Central memory CD8-positive, alpha-beta T cell (primary cell): ENCODE results near the gene APBA2.

Experiments
- ATAC-seq: fragments of 150-1000 bp; cut with Tn5 transposase; replicated peaks from 2 replicates; pipeline ENCODE4 v1.10.0; 2022; ENCODE audit warnings: mild to moderate bottlenecking, moderate FRiP score, moderate number of reproducible peaks; ENCODE audit not compliant: poor library complexity, severe bottlenecking; ENCODE audit errors: extremely low read depth
- DNase-seq, 2 donors: peaks; one replicate each; pipeline ENCODE4 v3.0.0; 2021; ENCODE audit warnings: low spot score in 2 of 2
- H3K27ac Mint-ChIP-seq: one replicate; pipeline ENCODE4 v1.8.0; 2022; ENCODE audit warnings: low read depth, mild to moderate bottlenecking, moderate library complexity, mixed read lengths
- H3K27me3 Mint-ChIP-seq: one replicate; pipeline ENCODE4 v1.8.0; 2022; ENCODE audit warnings: mixed read lengths
- H3K36me3 Mint-ChIP-seq: one replicate; pipeline ENCODE4 v1.8.0; 2022; ENCODE audit warnings: mild to moderate bottlenecking, moderate library complexity, mixed read lengths; ENCODE audit not compliant: insufficient read depth
- H3K4me1 Mint-ChIP-seq: one replicate; pipeline ENCODE4 v1.8.0; 2022; ENCODE audit warnings: mixed read lengths
- H3K4me3 Mint-ChIP-seq: one replicate; pipeline ENCODE4 v1.8.0; 2022; ENCODE audit warnings: mild to moderate bottlenecking, moderate library complexity, mixed read lengths
- H3K9me3 Mint-ChIP-seq: one replicate; pipeline ENCODE4 v1.8.0; 2022; ENCODE audit warnings: mixed read lengths

APBA2 gene

DNA sequence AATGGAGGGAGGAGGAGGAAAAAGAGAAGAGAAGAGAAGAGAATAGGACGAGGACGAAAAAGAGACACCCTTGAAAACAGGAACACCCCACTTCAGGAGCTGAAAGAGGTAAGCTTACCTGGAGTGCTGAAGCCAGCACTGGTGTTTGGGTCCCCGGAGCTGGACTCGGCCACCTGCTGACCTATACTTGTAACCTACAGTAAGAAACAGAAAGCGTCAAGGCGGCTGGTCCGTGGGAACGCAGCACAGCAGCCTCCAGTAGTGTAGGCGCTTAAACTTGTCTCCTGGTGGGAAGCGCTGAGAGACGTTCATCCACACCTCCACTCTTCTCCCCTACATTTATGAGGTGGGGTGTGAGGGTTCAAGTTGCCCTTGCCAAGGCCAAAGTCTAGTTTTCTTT lies 242.9 kb downstream of the APBA2 start:
- ATAC-seq (no peak), DNase-seq (no peak)
- Mint-ChIP-seq H3K9me3 (no peaks in the 10 kb centered on the region), H3K4me3 (no peak overlapping the region), H3K27me3 (peaks cover 19% of the 10 kb centered on the region), H3K4me1 (peaks cover 8% of the 10 kb centered on the region), H3K27ac (no peak overlapping the region), H3K36me3 (peaks cover 3% of the 10 kb centered on the region)

DNA sequence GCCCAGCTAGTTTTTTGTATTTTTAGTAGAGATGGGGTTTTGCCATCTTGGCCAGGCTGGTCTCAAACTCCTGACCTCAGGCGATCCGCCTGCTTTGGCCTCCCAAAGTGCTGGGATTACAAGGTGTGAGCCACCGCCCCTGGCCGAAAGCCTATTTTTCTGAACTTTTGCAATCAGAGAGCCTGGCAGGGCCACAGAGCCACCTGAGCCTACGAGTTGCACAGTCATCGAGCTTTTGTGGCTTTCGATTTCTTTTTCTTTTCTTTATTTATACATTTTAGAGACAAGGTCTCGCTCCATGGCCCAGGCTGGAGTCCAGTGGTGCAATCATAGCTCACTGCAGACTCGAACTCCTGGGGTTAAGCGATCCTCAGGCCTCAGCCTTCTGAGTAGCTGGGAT lies 243.4 kb downstream of the APBA2 start:
- H3K27ac Mint-ChIP-seq = no peak overlapping the region
- H3K36me3 Mint-ChIP-seq = peaks cover 3% of the 10 kb centered on the region
- DNase-seq (no peak), ATAC-seq (no peak)
- peaks cover 8% of the 10 kb centered on the region for H3K4me1 Mint-ChIP-seq
- H3K4me3 Mint-ChIP-seq = no peak overlapping the region
- peaks cover 25% of the 10 kb centered on the region for H3K27me3 Mint-ChIP-seq
- no peaks in the 10 kb centered on the region for H3K9me3 Mint-ChIP-seq

DNA sequence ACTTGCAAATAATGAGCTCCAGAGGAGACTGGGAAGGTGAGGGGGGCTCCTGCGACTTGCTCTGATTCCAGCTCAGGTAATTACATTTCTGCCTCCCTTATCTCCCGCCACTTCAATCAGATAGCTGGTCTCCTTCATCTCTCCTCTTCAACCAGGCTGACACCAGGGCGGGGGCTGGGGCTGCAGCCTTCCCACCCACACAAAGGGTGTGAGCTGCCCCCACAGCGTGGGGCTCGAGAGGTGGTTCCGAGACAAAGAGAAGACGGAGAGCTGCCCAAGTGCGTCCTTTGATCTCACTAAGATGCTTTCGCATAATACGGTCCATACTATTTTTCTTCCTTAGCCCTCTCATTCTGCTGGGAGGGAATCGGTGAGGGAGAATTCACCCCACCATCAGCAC lies 244.2 kb downstream of the APBA2 start:
- Mint-ChIP-seq H3K36me3 (peaks cover 6% of the 10 kb centered on the region), H3K27me3 (peaks cover 20% of the 10 kb centered on the region), H3K4me1 (peaks cover 8% of the 10 kb centered on the region), H3K4me3 (no peak overlapping the region), H3K9me3 (no peaks in the 10 kb centered on the region), H3K27ac (no peak overlapping the region)
- no peak for ATAC-seq
- DNase-seq = no peak

DNA sequence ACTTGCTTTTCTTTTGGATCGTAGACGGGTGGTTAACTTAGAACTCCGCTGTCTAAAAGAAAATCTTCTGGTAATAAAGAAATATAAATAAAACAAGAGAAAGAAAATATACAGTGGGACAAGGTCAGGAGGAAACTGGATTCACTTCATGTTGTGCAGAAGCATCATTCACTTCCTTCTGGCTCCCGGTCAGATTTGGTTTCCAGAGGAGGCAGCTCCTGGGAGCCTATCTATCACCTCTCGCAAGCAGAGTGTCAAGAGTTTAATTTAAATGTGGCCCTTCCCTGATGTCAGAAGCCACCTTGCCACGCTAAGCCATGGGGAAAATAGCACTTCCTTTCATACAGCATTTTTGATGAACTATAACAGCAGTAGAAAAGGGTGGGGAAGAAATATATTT lies 244.7 kb downstream of the APBA2 start:
- peaks cover 6% of the 10 kb centered on the region for H3K36me3 Mint-ChIP-seq
- peaks cover 8% of the 10 kb centered on the region for H3K4me1 Mint-ChIP-seq
- no peak overlapping the region for H3K4me3 Mint-ChIP-seq

DNA sequence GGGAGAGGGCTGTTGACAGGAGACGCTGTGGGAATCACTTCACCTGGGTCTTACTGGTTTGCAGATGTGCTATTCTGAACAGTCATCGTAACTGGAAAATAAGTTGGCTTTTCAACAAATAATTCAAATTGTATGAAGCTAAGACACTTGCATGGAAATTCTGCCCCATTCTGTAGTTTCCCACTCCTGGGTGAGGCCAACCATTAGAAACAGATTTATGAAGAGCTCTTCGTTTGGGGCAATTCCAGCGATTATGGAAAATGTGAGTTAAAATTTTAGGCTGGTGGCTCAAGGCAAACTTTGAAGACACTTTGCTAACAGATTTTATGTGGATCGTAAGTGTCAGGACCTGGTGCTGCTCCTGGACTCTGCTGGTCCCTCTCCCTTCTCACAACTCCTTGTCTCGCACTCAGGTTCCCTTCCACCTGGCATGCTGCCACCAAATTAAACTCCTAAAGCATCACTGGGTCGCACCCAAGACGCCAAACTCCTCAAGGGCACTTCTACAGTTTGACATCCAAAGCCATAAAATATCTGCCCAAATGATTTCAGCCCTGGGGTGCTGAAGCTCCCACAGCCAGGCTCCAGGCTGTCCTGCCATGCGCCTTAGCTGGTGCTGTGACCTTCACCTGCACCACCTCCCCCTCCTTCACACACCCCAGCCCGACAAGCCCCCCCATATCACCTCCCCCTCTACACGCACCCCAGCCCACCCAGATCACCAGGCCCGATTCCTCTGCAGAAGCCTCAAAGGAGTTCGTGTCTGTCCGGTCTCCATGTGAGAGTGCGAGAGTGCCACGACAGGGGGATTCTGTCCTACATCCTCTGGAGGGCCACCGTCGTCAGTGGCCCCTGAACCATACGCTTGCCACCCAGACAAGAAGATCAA lies 245.4 kb downstream of the APBA2 start:
- H3K27ac Mint-ChIP-seq = no peak overlapping the region
- peaks cover 18% of the 10 kb centered on the region for H3K27me3 Mint-ChIP-seq
- no peaks in the 10 kb centered on the region for H3K9me3 Mint-ChIP-seq
- ATAC-seq (no peak), DNase-seq (no peak)
- H3K4me3 Mint-ChIP-seq = no peak overlapping the region
- peaks cover 6% of the 10 kb centered on the region for H3K36me3 Mint-ChIP-seq
- peaks cover 8% of the 10 kb centered on the region for H3K4me1 Mint-ChIP-seq

More for the DNA sequence above, 244.7 kb downstream of the APBA2 start:
- no peak overlapping the region for H3K27ac Mint-ChIP-seq
- H3K9me3 Mint-ChIP-seq = no peaks in the 10 kb centered on the region
- H3K27me3 Mint-ChIP-seq = peaks cover 18% of the 10 kb centered on the region
- ATAC-seq (no peak), DNase-seq (no peak)

DNA sequence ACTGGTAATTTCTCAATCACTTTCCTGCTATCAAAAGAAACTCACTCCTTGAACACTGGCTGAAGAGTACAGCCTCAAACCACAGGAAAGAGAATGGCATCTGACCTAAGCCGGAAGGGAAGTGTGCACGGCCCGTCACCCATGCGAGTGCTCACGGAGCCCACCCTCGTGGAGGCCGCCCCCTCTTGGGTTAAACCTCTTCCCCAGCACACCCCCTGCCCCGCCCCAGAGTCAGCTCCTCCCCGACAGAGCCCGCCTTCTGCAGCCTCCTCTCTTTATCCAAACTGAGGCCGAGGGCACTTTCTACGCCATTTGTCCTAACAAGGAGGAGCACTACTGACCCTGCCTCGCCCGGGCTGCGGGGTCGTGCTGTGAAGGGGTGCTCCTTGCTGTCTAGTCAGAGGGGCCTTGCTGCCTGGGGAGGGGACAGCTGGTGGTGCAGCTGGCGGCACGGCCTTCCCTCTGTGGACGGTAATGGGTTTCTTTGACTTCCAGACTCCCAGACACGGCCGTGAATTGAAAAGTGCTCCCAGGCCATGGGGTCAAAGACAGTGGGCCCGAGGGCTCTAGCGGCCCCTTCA lies 246.2 kb downstream of the APBA2 start:
- no peaks in the 10 kb centered on the region for H3K9me3 Mint-ChIP-seq
- DNase-seq (no peak), ATAC-seq (no peak)
- peaks cover 6% of the 10 kb centered on the region for H3K36me3 Mint-ChIP-seq
- H3K27ac Mint-ChIP-seq = no peak overlapping the region
- peaks cover 8% of the 10 kb centered on the region for H3K4me1 Mint-ChIP-seq
- peaks cover 18% of the 10 kb centered on the region for H3K27me3 Mint-ChIP-seq
- no peak overlapping the region for H3K4me3 Mint-ChIP-seq

DNA sequence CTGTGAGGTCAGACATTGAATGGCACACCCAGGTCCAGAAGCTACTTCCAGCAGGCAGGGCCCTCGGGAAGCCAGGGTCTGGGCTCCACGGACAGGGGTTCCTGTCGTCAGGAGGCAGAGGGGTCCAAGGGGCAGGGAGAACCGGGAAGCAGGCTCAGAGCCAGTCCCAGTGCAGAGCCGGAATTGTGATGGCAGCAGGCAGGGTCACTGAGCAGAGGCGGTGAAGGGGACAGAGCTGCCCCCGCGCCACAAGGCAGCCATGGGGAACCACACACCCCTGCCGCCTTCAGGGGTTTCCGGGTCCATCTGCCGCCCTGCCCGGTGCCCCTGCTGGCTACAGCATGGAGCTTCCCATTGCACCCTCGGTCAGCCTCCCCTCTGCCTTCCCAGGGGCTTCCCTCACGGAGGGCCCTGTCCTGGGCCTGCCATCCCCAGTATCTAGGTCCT lies 247.0 kb downstream of the APBA2 start:
- Mint-ChIP-seq H3K4me3 (no peak overlapping the region), H3K36me3 (peaks cover 6% of the 10 kb centered on the region), H3K27ac (no peak overlapping the region), H3K27me3 (peaks cover 18% of the 10 kb centered on the region), H3K9me3 (no peaks in the 10 kb centered on the region), H3K4me1 (peaks cover 8% of the 10 kb centered on the region)
- DNase-seq = no peak
- ATAC-seq = no peak

DNA sequence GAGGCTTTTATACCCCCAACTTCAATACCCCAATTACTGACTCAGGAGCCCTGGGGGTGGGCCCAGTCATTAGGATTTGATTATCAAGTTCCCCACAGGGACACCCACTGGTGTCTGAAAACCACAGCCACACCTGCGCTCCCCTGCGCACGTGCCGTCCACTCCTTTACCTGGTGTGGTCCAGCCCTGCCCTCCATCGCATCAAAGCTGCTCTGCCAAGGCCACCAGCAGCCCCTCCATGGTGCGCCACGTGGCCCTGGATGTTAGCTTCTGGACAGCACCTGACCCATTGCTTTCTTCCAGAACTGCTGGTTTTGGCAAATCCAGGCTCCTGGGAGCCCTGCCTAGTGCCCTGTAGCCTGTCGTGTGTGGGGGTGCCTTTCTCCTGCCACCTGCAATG lies 247.5 kb downstream of the APBA2 start:
- no peak for DNase-seq
- peaks cover 23% of the 10 kb centered on the region for H3K27me3 Mint-ChIP-seq

DNA sequence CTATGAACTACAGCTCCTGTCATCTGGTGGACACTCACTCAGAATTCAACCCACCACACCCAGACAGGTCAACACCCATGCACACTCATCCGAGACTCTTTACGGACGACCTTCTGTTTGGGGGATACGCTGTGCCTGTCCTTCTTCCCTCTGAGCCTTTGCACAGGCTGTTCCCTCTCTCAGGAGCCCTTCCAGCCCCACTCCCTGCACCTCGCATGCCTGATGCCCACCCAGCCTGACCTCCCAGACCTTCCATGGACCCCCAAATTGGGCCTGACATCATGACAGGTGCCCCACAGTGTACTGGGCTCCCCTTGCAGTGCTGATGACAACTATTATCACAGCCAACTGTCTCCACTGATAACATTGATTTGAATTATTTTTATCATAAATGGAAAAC lies 248.0 kb downstream of the APBA2 start:
- no peak overlapping the region for H3K27ac Mint-ChIP-seq
- peaks cover 8% of the 10 kb centered on the region for H3K4me1 Mint-ChIP-seq
- no peaks in the 10 kb centered on the region for H3K9me3 Mint-ChIP-seq
- H3K4me3 Mint-ChIP-seq = no peak overlapping the region
- peaks cover 7% of the 10 kb centered on the region for H3K36me3 Mint-ChIP-seq
- ATAC-seq (no peak), DNase-seq (no peak)
- peaks cover 27% of the 10 kb centered on the region for H3K27me3 Mint-ChIP-seq

More for the DNA sequence above, 247.5 kb downstream of the APBA2 start:
- H3K36me3 Mint-ChIP-seq = peaks cover 6% of the 10 kb centered on the region
- no peak overlapping the region for H3K27ac Mint-ChIP-seq
- ATAC-seq = no peak
- no peak overlapping the region for H3K4me3 Mint-ChIP-seq
- no peaks in the 10 kb centered on the region for H3K9me3 Mint-ChIP-seq
- peaks cover 8% of the 10 kb centered on the region for H3K4me1 Mint-ChIP-seq

DNA sequence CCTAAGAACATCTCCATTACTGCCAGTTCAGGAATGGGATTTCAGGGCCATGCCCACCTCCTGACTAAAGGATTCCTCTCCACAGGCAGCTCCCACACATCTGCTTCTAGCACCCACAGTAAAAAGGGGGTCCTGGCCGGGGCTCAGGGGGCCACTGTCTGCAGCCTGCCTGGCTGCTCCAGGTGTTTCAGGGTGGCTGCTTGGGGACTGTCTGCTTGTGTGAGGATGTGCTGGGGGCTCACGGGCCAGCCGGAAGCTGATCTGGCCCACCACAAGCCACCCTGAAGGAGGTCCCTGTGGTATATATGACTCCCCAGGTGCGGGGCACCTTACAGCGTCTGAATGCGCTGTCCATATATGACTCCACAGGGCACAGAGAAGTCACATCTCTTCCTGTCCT lies 248.5 kb downstream of the APBA2 start:
- peaks cover 8% of the 10 kb centered on the region for H3K4me1 Mint-ChIP-seq
- peaks cover 32% of the 10 kb centered on the region for H3K27me3 Mint-ChIP-seq
- H3K4me3 Mint-ChIP-seq = no peak overlapping the region
- ATAC-seq (no peak), DNase-seq (no peak)
- H3K36me3 Mint-ChIP-seq = peaks cover 8% of the 10 kb centered on the region
- H3K9me3 Mint-ChIP-seq = no peaks in the 10 kb centered on the region
- H3K27ac Mint-ChIP-seq = no peak overlapping the region

DNA sequence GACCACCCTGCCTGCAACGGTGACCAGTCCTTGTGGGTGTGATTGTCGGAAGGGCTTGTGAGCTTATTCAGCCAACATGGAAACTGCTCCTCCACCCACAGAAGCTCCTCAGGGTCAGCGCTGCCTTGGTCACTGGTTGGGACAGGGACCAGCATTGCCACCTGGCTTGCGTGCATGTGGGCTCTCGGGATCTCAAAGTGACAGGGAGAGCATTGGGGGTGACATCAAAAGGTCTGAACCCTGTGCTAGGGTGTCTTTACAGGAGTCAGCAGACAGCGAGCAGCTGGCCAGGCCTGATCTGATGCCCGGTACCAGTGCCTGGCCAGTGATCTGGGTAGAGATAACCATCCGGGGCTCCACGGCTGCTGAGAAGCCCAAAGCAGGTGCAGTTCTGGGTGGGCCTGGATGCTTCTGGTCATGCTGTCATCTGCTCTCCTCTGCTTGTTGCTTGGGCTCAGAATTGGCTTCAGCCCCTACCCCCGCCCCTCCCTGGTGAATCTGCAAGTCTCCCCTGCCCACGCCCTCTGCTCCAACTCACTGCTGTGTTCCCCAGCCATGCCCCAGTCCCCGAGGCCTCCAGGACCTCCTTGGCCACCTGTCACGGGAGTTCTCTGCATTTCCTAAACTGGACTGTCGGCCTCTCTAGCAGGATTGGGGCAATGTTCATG lies 249.0 kb downstream of the APBA2 start:
- H3K36me3 Mint-ChIP-seq = peaks cover 8% of the 10 kb centered on the region
- no peaks in the 10 kb centered on the region for H3K9me3 Mint-ChIP-seq
- H3K4me3 Mint-ChIP-seq = no peak overlapping the region
- no peak for DNase-seq
- no peak overlapping the region for H3K27ac Mint-ChIP-seq
- peaks cover 37% of the 10 kb centered on the region for H3K27me3 Mint-ChIP-seq
- no peak for ATAC-seq
- peaks cover 11% of the 10 kb centered on the region for H3K4me1 Mint-ChIP-seq

DNA sequence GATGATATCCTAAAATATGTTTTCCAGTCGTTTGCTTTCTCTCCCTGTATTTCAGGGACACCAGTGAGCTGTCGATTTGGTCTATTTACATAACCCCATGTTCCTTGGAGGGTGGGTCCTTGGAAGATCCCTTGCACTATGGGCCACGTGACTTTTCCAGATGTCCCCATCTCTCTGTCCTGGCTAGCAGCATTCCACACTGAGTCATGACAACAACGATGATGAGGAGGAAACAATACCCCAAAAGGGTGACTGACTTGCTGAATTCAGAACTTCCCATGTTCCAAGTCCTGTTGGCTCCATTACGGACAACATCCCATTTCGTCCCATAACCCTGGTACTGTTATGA lies 249.5 kb downstream of the APBA2 start:
- H3K27ac Mint-ChIP-seq = no peak overlapping the region
- no peak for DNase-seq
- peaks cover 16% of the 10 kb centered on the region for H3K4me1 Mint-ChIP-seq
- no peak for ATAC-seq
- H3K27me3 Mint-ChIP-seq = peaks cover 42% of the 10 kb centered on the region
- peaks cover 8% of the 10 kb centered on the region for H3K36me3 Mint-ChIP-seq
- no peak overlapping the region for H3K4me3 Mint-ChIP-seq
- H3K9me3 Mint-ChIP-seq = no peaks in the 10 kb centered on the region
